HG02943 (cell line): ENCODE results near the gene MRPL54.

ENCODE experiments used
- ATAC-seq: cut with Tn5 transposase; IDR thresholded peaks from one replicate; pipeline ENCODE4 v1.9.1; 2021; ENCODE audit warnings: mild to moderate bottlenecking, low read depth, moderate library complexity; ENCODE audit not compliant: unreplicated experiment

Gene MRPL54

DNA sequence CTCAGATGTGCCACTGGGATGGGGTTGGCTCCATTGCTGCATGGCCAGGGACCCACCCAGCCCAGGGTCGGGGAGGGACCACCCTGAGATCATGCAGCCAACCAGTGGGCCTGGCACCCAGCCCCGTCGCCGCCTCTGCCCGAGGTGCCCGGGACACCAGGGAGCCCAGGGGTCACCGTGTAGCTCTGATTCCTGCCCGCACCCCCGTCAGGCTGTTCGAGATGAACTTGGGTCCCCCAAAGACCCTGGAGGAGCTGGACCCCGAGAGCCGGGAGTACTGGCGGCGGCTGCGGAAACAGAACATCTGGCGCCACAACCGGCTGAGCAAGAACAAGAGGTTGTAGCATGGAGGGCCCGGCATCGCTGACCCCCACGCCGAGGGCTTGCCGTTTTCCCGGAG lies 4.6 kb downstream of the MRPL54 start:
- no peak for ATAC-seq

DNA sequence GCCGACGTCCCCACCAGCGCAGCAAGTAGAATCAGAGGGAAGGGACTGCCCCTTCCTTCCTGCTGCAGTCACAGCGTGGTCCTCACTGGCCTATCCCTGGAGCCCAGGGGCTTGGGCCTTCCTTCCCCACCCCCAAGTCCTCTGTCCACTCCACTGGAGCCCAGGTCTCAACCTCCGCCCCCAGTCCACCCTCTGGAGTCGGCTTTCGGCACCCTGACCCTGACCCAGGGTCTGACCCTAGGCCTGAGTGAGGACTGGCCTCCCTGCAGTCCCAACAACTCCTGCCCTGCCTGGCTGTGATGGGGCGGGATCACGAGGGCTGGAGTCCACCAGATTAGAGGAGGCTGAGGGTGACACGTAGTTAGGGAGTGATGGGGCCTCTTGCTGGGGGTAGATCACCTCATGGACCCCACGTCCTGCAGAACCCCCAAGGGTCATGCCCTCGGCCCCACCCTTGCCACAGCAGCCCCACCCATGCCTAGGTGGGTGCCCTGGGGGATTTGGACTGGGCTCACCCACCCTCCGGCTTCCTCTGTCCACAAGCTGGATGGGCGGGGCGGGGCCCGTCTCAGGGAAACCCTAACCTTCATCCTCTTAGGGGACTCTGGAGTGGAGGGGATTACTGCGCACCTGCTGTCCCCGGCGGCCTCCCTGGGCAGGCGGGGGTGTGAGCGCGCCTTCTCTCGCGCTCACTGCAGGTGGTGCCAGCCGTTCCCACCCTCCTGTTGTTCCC lies 5.7 kb downstream of the MRPL54 start:
- no peak for ATAC-seq

DNA sequence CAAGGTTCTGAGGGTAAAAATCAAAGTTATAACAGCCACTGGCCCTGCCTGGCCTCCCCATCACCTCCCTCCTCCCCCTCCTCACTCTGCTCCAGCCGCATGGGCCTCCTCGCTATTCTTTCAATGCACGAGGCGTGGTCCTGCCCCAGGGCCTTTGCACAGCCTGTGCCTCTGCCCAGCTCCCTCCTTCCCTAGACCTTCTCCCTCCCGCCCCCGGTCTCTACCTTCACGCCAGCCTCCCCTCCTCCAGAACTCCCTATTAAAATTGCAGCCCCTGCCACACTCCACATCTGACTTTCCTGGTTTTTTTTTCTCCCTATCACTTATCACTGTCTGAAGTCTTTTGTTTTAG lies 6.2 kb downstream of the MRPL54 start:
- no peak for ATAC-seq

DNA sequence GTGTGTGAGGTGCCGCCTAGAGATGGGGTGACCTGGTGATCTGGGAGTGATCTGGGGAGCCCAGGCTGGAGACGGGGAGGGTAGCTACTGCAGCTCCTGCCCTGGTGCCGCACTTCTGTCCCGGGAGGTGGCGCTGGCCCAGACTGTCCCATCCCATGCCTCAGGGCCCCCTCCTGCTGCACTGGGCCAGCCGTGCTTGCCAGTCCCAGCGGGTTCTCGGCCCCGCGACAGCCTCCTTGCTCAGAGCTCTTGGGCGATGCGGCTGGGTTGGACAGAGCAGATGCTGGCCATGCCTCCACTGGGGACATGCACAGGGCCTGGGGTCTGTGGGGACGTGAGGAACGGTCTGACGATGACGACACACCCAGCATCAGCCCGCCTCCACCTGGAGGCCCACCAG lies 7.0 kb downstream of the MRPL54 start:
- ATAC-seq: no peak

DNA sequence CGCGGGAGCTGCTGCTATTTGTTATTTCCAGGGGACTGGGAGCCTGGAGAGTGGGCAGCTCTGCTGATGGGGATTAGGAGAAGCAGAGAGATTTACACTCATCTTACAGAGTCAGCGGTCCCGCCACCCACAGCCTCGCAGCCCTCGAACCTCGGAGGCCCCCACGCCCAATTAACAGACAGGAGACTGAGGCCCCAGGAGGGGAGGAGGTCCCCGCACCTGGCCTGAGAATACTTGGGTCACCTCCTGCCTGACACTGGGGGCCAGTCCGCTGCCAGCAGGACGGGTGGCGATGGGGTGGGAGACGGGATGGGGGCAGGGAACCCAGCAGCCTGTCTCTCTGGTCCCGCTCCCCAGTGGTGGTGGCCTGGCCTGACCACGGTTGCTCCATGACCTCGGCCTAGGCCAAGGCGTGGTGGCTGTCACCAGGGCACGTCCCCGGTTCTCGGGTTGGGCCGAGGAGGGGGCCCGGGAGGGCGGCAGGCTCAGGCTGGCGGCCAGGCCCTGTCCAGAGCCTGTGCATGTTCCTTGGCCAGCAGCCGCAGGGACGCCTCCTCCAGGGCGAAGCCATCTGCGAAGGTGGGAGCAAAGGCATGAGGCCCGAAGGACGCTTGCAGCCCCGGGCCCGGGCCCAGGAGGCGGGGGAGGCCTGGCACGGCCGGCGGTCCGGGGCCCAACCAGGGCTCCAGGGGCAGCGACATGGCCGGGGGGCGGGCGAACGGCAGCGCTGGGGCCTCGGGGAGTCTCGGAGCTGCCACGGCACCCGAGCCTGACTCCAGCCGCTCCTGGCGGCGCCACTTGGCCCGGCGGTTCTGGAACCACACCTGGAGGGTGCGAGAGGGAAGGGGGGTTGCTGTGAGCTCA lies 7.9 kb downstream of the MRPL54 start:
- no peak for ATAC-seq

DNA sequence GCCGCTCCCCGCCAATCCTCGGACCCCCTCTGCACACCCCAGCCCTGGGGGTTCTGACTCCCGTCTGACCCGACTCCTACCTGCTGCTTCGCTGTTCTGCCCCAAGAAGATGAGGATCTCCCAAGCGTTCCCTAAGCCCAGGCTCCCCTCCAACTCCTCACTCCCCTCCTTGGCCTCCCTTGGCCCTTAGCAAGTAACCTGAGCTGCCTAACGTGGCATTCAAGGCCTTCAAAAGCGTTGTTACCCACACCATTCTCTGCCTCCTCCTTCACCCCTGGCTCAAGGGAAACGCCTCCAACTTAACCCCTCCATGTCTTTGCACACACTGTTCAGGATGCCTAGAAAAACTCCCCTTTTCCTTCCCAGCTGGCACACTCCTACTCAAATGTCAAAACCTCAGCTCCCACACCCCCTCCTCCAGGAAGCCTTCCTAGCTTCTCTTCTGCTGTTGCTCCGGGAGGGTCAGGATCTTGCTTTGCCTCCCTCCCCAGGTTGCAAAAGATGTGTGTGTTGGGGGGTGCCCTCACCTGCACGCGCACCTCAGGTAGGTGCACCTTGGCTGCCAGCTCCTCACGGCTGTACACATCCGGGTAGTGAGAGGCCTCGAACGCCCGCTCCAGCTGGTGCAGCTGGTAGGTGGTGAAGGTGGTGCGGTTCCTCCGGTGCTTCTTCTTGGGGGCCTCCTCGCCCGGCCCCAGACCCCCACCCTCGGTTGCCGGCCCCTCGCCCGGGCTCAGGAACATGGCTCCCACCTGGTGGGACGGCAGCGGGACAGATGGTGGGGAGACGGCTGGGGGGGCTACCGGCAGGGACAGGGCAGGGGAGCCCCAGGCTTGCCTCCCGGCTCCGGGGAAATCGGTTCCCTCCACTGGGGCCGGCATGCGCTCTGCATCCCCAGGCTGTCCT lies 8.8 kb downstream of the MRPL54 start:
- ATAC-seq: no peak

DNA sequence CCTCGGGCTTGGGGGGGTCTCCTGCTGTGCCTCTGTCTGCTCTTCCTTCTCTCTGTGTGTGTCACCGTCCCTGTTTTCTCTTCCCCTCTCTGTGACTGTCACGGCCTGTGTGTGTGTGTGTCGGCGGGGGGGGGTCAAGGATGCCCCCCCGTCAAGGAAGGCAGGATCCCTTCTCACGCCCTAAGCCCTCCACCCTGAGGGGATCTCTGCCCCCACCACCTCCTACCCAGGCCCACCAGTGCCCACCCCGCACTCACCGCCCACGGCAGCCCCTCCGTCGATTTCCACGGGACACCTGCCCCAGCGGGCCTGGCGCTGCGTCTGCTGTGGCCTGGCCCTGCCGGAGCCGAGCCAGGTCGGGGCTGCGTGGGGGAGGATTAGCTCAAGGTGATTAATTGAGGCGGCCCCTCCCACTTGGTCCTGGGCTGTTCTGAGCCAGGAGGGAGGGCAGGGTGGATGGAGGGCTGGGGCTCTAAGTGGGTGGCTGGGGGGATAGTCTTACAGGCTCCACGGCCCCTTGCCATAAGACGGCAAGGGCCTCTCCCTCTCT lies 9.5 kb downstream of the MRPL54 start, which contains the start of gene RAX2:
Gene RAX2 (minus strand): TSS at position 323 of the 550 bp plus-strand sequence. CDS start 486 bp downstream, outside the sequence.
- ATAC-seq: no peak

DNA sequence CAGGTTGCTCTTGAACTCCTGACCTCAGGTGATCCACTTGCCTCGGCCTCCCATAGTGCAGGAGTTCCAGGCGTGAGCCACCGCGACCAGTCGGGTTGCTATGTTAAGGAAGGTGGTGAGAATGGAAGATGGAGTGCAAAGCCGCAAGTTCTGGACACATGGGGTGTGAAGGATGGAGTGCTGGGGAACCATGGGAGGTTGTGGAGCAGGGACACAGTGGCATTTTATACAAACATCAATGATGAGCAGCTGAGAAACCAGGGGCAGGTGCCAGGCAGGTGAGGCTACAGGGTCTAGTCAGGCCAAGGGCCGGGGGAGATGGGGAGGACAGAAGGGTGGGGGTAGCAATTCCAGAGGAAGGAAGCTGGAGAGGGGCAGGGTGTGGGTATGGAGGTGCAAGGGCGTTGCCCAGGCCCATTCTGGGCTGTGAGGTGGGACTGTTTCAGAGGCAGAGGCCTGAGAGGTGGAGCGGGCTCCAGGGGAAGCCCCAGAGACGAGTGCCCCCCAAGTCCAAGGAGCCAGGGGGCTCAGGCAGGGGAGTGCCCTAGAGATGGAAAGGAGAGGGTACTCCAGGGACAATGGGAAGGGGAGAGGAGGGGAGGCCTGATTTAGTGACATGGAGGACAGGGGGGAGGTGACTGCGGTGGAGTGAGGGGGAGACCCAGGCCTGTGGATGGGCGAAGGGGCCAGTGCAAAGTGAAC lies 11.5 kb downstream of the MRPL54 start:
- no peak for ATAC-seq

DNA sequence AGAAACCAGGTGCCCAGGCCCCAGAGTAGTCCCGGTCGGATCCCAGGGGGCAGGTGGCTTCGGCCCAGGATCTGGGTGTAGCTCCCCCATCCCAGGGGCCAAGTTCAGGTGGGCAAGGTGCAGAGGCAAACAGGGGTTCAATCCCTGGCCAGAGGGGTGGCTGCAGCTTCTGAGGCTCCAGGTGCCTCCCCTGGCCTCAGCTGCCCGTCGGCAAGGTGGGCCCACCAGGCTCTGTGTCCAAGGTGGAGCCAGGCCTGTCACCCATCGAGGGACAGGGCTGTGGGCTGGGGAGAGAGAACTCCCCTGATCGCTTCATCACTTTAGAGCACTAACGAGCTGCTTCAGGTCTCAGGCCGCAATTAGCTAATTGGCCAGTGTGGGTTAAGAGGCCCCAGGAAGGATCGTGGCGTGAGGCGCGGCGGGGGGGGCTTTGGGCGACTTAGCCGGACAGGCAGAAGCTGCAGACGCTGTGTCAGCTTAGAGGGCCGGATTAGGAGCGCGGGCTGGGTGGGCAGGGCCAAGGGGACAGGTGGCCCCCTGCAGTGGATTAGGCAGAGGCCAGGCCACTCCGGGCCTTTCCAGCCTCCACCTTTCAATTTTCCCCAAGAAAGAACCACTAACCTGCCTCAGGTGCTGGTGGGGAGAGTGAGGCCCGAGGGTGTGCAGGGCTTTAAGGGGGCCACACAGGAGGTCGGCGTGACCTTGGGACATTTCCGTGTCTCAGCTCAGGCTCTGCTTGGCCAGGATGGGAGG lies 12.3 kb downstream of the MRPL54 start:
- ATAC-seq: no peak

DNA sequence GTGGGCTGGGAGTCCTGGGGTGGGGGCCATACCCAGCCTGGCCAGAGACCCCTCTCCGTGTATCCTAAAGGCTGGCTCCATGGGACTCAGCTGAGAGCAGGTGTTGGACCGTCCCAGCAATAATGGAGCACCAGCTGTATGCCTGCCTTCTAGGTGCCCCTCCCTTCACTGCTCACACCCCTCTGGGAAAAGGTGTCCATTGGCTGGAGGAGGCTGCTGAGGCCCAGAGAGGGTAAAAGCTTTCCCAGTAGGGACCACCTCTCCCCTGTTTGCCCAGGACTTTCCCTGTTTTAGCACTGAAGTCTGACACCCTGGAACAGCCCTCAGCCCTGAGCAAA lies 12.9 kb downstream of the MRPL54 start:
- no peak for ATAC-seq

DNA sequence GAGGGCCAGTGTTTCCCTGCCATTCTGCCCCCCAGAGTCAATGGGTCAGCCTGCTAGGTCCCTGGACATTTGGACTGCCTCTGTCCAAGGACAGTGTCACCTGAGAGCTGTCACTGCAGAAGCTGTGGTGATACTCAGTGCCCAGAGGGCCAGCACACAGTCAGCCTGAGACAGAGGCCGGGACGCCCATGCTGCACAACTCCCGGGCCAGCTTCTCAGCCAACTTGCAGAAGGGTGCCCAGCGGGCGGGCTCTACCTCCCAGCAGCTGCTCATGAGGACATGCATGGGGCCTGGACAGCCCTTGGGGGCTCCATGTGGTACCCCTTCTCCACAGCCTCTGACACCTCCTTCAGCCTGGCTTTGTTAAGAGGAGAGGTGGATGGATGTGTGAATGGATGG lies 13.3 kb downstream of the MRPL54 start:
- ATAC-seq: no peak

DNA sequence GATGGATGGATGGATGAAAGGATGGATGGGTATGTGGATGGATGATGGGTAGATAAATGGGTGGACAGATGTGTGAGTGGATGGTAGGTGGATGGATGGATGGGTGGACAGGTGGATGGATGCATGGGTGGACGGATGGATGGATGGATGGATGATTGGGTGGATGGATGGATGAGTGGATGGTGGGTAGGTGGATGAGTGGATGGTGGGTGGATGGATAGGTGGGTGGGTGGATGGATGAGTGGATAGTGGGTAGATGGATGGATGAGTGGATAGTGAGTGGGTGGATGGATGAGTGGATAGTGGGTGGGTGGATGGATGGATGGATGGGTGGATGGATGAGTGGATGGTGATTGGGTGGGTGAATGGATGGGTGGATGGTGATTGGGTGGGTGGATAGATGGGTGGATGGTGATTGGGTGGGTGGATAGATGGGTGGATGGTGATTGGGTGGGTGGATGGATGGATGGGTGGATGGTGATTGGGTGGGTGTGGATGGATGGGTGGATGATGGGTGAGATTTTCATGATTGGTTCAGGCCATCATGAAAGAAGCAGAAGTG lies 14.1 kb downstream of the MRPL54 start:
- no peak for ATAC-seq

DNA sequence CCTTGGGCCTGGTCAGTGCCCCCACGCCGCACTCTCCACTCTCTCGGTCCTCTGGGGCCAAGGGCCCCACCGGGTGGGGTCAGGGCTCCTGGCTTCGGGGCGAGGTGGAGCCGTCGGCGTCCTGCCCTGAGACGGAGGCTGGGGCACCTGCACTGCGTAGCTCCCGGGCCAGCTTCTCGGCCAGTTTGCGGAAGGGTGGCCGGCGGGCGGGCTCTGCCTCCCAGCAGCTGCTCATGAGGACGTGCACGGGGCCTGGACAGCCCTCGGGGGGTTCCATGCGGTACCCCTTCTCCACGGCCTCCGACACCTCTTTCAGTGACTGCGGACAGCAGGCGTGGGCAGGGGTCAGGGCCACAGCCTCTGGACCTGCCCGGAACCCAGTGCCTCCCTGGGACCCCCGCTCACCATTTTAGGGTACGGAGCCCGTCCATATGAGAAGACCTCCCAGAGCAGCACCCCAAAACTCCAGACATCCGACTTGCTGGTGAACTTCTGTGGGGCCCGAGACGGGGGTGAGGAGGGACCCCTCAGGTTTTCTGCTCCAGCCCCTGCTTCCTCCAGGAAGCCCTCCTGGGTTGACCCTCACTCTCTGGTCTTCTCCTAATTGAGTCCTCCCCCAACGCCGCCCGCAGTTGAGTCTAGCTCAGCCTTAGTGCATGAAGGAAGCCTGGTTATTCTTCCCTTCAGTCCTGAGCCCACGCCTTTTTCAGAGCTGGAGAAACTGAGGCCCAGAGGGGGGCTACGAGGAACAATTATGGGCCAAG lies 15.8 kb downstream of the MRPL54 start:
- ATAC-seq: no peak

DNA sequence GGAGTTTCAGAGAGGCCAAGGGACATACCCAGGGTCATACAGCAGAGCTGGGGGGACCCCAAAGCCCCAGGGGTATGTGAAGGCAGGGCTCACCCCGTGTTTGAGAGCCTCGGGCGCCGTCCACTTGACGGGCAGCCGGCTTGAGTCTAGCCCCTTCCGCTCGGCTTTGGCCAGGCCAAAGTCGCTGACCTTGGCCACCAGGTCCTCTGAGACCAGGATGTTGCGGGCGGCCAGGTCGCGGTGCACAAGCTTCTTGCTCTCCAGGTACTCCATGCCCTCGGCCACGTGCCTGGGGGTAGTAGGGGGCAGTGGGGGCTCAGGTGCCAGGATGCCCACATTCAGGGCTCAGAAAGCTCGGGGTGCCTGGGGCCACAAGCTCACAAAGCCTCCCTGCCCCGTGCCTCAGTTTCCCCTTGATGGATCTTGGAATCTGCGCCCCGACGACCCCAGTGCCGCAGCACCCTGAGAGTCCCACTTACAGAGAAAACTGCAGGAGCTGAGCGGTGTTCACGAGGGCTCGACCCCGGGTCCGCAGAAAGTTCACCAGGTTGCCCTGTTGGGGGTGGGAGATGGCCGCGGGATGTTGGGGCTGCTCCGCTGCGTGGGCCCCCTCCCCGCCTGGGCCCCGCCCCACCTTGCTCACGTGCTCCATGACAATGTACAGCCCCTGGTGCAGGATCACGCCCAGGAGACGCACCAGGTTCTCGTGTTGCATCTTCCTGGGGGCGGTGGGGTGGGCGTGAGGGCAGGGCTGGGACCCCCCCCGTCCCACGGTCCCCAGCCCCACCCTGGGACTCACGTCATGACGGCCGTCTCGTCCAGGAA lies 16.6 kb downstream of the MRPL54 start:
- no peak for ATAC-seq

DNA sequence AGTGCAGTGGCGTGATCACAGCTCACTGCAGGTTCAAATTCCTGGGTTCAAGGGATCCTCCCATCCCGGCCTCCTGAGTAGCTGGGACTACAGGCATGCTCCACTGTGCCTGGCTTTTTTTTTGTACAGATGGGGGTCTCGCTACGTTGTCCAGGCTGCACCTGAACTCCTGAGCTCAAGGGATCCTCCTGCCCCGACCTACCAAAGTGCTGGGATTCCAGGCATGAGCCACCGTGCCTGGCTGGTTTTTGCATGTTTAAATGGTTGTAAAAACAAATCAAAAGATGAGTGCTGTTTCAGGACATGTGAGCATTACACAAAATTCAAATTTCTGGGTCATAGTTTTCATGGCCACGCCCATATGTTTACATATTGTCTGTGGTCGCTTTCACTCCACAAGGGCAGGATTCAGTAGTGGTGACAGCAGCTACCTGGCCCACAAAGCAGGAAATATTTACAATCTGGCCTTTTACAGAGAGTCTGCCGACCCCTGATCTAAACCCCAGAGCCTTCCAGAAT lies 18.4 kb downstream of the MRPL54 start:
- ATAC-seq: no peak

DNA sequence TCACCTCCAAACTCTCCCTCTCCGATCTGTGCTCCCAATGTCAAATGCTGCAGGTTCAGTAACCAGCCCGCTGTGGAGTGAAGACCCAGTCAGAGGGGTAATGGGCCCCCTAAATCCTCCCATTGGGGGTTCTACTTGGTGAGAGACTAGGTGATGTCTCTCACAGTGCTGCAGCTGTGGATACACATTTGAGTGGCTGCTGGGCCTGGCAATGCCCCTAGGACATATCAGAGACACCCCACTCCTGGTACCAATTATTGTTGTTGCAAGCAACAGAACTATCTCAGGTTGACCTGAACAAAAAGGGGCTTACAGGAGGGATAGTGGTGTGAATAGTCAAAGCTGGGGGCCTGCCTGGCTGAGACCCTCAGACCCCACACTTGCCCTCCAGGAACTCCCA lies 19.1 kb downstream of the MRPL54 start:
- ATAC-seq: no peak

DNA sequence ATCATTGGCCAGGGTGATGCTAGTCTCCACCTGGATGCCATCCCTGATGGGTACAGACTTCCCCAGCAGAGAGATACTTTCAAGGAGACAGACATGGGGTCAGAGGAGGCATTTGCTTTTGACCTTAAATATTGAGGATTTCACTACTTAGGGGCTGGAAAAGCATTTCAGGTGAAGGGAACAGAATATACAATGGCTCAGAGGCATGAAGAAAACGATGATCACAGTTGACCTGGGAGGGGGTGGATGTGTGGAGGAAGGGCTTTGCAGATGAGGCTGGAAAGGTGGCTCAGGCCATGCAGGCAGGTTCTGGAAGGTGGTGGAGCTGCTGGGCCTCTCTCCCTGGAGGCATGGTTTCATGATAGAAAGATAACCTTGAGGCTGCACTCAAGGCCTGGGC lies 19.8 kb downstream of the MRPL54 start:
- ATAC-seq: no peak
